CD4-positive, alpha-beta T cell treated with Interleukin-1 beta for 1 hour (primary cell): ENCODE data around the gene RAD51AP2.
"Not testable (repeated sequence)": the region's sequence is repeated elsewhere in the genome, so short reads cannot be mapped to it uniquely, and the experiment has no call there.

ENCODE experiments used
- DNase-seq, 2 donors: peaks; one replicate each; pipeline ENCODE4 v3.0.0-alpha.2; 2020 to 2022

Gene RAD51AP2

GRCh38 chr2:17518212-17519154, at the start of gene RAD51AP2:
RAD51AP2 (minus strand) TSS chr2:17518440; CDS start chr2:17518415, 25 bp downstream.
- DNase-seq = peak in 1 of 2 donors; percentile 1

GRCh38 chr2:17565726-17566125, 47.5 kb upstream of the RAD51AP2 start:
- not testable (repeated sequence) for DNase-seq

GRCh38 chr2:17558878-17559277, 40.6 kb upstream of the RAD51AP2 start:
- DNase-seq = no peak

- DNase-seq = no peak
Measured at GRCh38 chr2:17558053-17558452, 39.8 kb upstream of the RAD51AP2 start.

GRCh38 chr2:17557596-17557995, 39.4 kb upstream of the RAD51AP2 start:
- DNase-seq = no peak

- no peak for DNase-seq
Measured at GRCh38 chr2:17555150-17555549, 36.9 kb upstream of the RAD51AP2 start.

- DNase-seq = no peak
Measured at GRCh38 chr2:17550907-17551306, 32.7 kb upstream of the RAD51AP2 start.

GRCh38 chr2:17547737-17548136, 29.5 kb upstream of the RAD51AP2 start:
- DNase-seq = no peak

- no peak for DNase-seq
Measured at GRCh38 chr2:17547237-17547636, 29.0 kb upstream of the RAD51AP2 start.

GRCh38 chr2:17545680-17546613, 27.7 kb upstream of the RAD51AP2 start:
- DNase-seq = no peak

- DNase-seq = no peak
Measured at GRCh38 chr2:17544256-17544655, 26.0 kb upstream of the RAD51AP2 start.

- DNase-seq = no peak
Measured at GRCh38 chr2:17543848-17544247, 25.6 kb upstream of the RAD51AP2 start.

GRCh38 chr2:17543131-17543660, 25.0 kb upstream of the RAD51AP2 start:
- no peak for DNase-seq

GRCh38 chr2:17542471-17542870, 24.2 kb upstream of the RAD51AP2 start:
- DNase-seq = no peak

GRCh38 chr2:17541531-17541950, 23.3 kb upstream of the RAD51AP2 start:
- no peak for DNase-seq

GRCh38 chr2:17540813-17541530, 22.7 kb upstream of the RAD51AP2 start:
- no peak for DNase-seq

- DNase-seq = no peak
Measured at GRCh38 chr2:17540093-17540812, 22.0 kb upstream of the RAD51AP2 start, which contains the start of gene VSNL1. VSNL1 (plus strand) TSS chr2:17540696; CDS start chr2:17592075, 51,379 bp downstream.

- DNase-seq = no peak
Measured at GRCh38 chr2:17539611-17540092, 21.4 kb upstream of the RAD51AP2 start.

GRCh38 chr2:17538844-17539554, 20.8 kb upstream of the RAD51AP2 start:
- DNase-seq = no peak

GRCh38 chr2:17538022-17538843, 20.0 kb upstream of the RAD51AP2 start:
- DNase-seq = no peak
